SK-N-MC (cell line): ENCODE measurements around the gene TBX3.

ENCODE experiments used
- EZH2 ChIP-seq: fragments of 200-600 bp; sonication (generic); IDR thresholded peaks from one replicate; pipeline ENCODE4 v1.6.1; 2017; ENCODE audit warnings: antibody characterized with exemption
- FOXP2 ChIP-seq: optimal IDR thresholded peaks from 2 replicates; pipeline ENCODE3; 2011; ENCODE audit warnings: mild to moderate bottlenecking, moderate library complexity; ENCODE audit not compliant: insufficient read depth; ENCODE audit errors: extremely low read length, control extremely low read depth
- POLR2AphosphoS5 ChIP-seq: IDR thresholded peaks from 2 replicates; pipeline ENCODE4 v1.6.1; 2012; ENCODE audit warnings: mild to moderate bottlenecking, low read depth, low read length, borderline replicate concordance

- TF ChIP-seq EZH2 (no peak), POLR2AphosphoS5 (no peak), FOXP2 (no peak)
These were observed 37.3 kb upstream of the TBX3 start for GRCh38 chr12:114721266-114721665.
